ENCODE measurements around the gene APOBEC2. TPM values are rescaled to one million over a fixed set of nuclear protein-coding genes. Genes with fewer than 3 reads are reported as not detected.
"Not testable (repeated sequence)": the region's sequence is repeated elsewhere in the genome, so short reads cannot be mapped to it uniquely, and the experiment has no call there.

APOBEC2 gene
- not detected for total RNA-seq

- no peak for ATAC-seq
- no peak for DNase-seq (ENCODE audit: low spot score)
Observed at GRCh38 chr6:41053041-41053440, at the start of gene APOBEC2. Gene APOBEC2 (plus strand): TSS chr6:41053202. CDS start chr6:41053348, 146 bp downstream.

- ATAC-seq = peak; percentile 94
- DNase-seq (ENCODE audit: low spot score) = peak; percentile 59
Observed at GRCh38 chr6:41006217-41006616, 46.8 kb upstream of the APOBEC2 start.

DNA sequence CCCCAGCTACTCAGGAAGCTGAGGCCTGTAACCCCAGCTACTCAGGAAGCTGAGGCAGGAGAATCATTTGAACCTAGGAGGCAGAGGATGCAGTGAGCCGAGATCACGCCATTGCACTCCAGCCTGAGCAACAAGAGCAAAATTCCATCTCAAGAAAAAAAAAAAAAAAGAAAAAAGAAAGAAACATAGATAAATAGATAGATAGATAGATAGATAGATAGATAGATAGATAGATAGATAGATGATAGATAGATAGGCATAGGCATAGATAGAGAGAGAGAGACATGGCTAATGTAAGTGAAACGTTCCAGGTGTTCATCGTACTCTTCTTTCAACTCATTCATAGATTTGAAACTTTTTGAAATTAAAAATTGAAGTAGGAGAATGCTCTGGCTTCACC is 46.0 kb upstream of the APOBEC2 start:
- not testable (repeated sequence) for ATAC-seq; DNase-seq (ENCODE audit: low spot score)

GRCh38 chr6:41008011-41008410 is 45.0 kb upstream of the APOBEC2 start:
- no peak for ATAC-seq
- no peak for DNase-seq (ENCODE audit: low spot score)

GRCh38 chr6:41009669-41010068 is 43.3 kb upstream of the APOBEC2 start:
- ATAC-seq (no peak), DNase-seq (ENCODE audit: low spot score) (no peak)

DNA sequence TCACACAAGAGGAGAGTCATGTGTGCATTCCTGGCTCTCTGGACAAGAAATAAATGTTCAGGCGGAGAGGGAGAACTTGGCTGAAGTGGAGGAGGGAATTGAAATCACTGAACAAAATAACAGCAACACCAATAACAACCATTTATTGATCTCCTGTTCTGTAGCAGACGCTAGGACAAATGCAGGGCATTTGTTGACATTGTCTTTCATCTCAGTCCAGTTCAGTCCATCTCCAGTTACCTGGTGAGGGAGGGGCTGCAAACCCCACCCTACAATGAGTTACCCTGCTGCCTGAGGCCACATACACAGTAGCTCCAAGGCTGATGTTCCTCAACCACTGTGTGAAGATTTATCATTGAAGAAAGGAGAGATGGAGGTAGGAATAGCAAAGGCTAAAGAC is 41.3 kb upstream of the APOBEC2 start:
- DNase-seq (ENCODE audit: low spot score) (no peak), ATAC-seq (peak; percentile 32)

DNA sequence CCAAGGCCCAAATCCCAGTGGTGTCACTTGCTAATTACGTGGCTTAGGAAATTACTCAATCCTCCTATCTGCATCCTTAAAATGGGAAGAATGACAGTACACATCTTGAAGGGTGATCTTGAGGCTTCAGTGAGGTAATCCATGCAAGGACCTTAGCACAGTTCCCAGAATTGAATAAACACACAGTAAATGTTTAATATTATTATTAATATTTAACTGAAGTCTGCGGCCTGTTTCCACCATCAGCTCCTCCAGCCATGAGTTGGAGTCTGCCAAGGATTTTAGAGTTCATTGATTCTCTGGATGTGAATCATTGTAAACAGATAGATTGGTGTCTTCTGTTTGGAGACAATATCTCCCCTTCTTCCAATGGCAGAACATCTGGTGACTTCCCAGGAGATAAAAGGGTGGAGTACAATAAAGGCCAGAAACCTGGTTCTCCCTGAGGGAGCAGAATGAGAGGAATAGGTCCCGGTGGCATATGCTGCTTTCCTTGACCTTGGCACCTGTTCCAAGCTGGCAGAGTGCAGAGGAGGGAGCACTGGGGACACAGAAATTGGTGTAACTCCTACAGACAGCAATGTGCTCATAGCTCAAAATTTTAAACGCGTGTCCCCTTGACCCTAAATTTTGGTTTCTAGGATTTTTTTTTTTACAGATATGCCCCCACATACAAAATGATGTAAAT is 39.4 kb upstream of the APOBEC2 start:
- DNase-seq (ENCODE audit: low spot score) (no peak), ATAC-seq (peak; percentile 75)

GRCh38 chr6:41014780-41015179 is 38.2 kb upstream of the APOBEC2 start:
- ATAC-seq = no peak
- no peak for DNase-seq (ENCODE audit: low spot score)

- not testable (repeated sequence) for DNase-seq (ENCODE audit: low spot score); ATAC-seq
Observed at GRCh38 chr6:41015860-41016259, 37.1 kb upstream of the APOBEC2 start.

GRCh38 chr6:41017663-41018062 is 35.3 kb upstream of the APOBEC2 start:
- DNase-seq (ENCODE audit: low spot score) (no peak), ATAC-seq (peak; percentile 55)

DNA sequence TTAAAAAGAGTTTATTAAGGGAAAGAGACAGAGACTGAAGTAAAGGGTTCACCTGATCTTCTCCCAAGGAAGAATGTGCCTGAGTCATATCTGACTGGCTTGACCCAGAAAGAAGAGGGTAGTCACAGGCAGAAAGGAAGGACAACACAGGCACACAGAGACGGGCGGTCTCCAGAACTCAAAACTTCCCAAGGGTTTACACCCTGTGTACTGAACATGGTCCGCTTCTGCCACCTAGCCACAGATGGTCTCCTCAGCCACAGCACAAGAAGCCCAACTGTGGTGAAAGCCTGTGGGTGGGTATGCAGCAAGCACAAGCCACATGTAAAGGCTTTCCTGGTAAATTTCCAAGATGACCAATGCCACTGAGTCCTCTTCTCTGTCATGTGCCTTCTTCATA is 31.2 kb upstream of the APOBEC2 start:
- DNase-seq (ENCODE audit: low spot score) (no peak), ATAC-seq (peak; percentile 58)

DNA sequence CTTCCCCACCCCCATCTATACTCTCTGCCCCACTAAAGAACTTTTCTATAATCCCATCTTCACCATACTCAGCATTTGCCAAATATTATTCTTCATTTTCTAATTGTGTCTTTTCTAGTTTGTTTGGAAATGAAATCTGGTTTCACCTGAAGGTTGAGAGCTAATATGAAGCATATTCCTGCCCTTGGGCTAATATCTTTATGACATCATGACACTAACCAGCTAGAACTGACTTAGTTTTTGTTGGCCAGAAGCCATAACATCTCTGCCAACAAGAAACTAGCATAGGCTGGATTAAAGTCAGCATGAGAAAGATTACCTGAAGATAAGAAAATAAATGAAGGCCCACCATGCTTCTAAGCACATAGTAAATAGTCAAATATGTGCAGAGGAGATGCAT is 30.7 kb upstream of the APOBEC2 start:
- DNase-seq (ENCODE audit: low spot score) = no peak

DNA sequence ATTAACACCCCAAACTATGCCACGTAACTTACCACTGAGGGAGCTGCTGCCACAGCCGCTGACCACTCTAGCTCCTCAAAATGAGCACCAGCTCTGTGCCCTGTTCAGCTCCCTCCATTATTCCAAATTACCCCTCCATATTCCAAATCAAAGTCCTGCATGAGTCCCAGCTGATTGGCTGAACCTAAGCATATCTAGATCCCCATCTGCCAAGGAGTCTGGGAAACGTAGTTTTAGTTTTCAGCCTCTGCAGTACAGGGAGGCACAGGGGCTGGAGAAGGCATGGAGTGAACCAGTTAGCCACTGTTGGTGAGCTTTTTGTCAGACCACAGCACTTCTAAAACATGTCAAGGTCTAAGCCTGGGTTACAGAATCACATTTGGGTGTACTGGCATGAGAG is 29.9 kb upstream of the APOBEC2 start:
- DNase-seq (ENCODE audit: low spot score) (no peak), ATAC-seq (peak; percentile 36)

More for the DNA sequence above, 30.7 kb upstream of the APOBEC2 start:
- no peak for ATAC-seq

DNA sequence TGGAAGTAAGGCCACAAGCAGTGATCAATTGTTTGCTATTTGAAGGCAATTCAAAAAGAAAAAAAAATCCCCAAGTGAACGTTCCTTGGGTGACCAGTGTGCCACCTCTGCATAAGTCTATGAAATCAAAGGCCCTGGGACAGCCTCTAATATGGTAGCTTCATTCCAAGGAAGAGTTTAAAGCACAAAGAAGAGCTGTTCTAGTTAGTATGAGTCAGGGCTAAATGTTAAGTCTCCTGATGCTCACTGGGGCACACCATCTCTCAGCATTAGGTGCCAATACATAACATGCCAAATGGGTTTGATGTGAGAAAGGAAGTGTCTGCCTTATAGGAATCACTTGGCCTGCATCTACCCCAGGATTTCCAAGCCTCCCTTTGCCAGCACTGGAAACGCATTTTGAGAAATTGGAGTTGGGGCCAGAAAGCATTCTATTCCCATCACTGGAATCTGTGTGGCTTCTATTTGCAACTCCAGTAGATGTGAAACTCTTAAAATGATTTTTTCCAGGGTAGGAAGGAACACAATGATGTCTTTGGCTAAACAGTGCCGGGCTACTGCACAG is 27.0 kb upstream of the APOBEC2 start:
- DNase-seq (ENCODE audit: low spot score) (no peak), ATAC-seq (no peak)

GRCh38 chr6:41027241-41027640 is 25.8 kb upstream of the APOBEC2 start:
- DNase-seq (ENCODE audit: low spot score) = no peak

GRCh38 chr6:41027799-41028560 is 25.0 kb upstream of the APOBEC2 start:
- ATAC-seq (peak; percentile 97), DNase-seq (ENCODE audit: low spot score) (peak; percentile 84)

More at GRCh38 chr6:41027241-41027640, 25.8 kb upstream of the APOBEC2 start:
- ATAC-seq = no peak

DNA sequence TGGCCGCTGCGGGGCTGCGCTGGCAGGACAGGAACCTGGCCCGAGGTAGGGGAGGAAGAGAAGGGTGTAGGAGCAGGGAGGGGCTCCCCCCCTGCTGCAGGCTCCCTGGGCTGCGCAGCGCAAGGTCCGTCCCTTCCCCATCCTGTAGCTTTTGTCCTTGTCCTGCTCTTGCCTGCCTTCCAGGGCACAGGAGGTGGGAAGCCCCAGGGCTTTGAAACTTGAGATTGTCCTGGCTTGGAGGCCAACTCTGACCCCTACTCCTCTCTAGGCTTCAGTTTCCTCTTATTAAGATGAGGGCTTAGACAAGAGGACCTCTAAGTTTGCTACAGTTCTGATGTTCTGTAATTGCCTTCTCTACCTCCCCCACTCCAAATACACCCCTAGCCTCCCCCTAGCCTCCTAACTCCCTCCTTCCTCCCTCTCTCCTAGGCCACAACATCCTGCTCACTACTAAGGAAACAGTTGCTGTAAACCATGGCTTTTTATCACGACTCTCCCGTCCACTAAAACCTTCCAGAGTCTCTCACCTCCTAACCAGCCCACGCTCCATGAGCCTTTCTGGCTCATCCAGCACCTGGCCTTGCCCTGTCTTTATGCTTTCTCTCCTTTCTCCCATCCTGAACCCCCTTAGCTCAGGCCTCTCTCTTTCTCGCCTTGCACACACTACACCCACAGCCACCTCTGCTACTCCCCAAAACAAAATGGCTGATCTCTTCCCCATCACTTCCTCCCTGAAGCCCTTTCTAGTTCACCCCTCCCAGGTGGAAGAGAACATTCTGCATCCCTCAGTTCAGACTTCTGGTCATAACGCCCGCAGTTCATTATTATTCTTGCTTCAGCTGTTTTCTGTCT is 24.2 kb upstream of the APOBEC2 start:
- ATAC-seq (peak; percentile 27), DNase-seq (ENCODE audit: low spot score) (no peak)

DNA sequence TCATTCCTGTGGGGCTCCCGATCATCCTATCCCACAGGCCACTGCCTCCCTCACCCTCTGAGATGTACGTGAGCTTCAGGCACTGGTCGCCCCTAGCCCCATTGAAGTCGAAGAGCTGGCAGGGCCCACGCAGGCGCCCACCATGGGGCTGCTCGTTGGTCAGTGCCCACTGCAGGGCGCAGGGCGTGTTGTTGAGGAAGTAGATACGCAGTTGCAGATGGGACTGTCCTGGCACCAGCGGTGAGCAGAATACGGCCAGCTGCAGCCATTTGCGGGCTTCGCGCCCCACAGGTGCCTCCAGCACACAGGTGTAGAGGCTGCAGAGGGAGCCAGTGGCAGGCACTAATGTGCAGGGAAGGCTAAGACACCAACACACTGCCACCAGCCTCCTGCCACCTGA is 20.2 kb upstream of the APOBEC2 start:
- DNase-seq (ENCODE audit: low spot score) (no peak), ATAC-seq (no peak)

DNA sequence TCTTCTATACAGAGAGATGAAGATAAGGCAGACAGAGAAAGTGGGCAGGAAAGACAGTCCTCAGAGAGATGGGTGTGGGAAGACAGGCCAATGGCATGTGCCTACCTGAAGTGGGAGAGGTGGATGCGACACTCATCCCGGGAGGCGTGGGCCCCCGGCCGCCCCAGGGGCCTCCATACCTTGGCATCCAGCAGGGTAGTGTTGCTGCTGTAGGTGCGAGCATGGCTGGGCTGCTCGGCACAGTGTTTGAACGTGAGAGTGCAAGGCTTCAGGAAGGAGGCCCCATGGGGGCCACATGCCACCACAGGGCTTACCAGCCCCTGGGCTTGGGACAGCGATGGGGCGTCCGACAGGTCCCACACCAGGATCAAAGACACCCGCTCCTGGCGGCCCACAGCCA is 19.2 kb upstream of the APOBEC2 start:
- DNase-seq (ENCODE audit: low spot score) = no peak
- ATAC-seq = no peak

GRCh38 chr6:41036186-41036585 is 16.8 kb upstream of the APOBEC2 start:
- no peak for DNase-seq (ENCODE audit: low spot score)
- ATAC-seq = no peak

- DNase-seq (ENCODE audit: low spot score) (no peak), ATAC-seq (no peak)
Observed at GRCh38 chr6:41036601-41037000, 16.4 kb upstream of the APOBEC2 start.
